ENCODE results near the gene DEFB119. TPM values are rescaled to one million over a fixed set of nuclear protein-coding genes. Genes with fewer than 3 reads are reported as not detected.
"Not testable (repeated sequence)": the region's sequence is repeated elsewhere in the genome, so short reads cannot be mapped to it uniquely, and the experiment has no call there.

DEFB119 gene, protein sequence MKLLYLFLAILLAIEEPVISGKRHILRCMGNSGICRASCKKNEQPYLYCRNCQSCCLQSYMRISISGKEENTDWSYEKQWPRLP
- total RNA-seq (not detected), polyA plus RNA-seq (not detected)
- long read RNA-seq, donor 1: 0 reads
- long read RNA-seq, donor 2: 0 reads
- long read RNA-seq, donor 3: 0 reads
- long read RNA-seq, donor 4: 0 reads
- long read RNA-seq, donor 5: 0 reads

DNA sequence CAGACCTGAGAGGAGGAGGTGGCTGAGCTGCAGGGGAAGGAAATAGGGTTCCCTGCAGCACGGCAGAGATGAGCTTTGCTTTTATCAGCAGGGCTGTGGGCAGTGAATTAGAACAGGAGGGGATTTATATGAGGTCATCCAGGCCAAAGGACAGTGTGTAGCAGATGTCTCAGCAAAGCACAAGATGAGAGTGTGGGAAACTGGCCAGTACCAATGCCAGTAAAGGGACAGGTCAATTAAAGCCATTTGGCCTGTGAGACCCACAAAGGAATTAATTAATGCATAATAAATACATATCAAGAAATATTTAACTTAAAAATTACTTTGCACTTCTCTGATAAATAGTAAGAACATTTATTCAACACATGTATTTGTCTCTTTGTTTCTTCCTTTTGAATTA lies at the start of gene DEFB119:
TSS of gene DEFB119 (minus strand) at position 101 of the 400 bp plus-strand sequence. CDS start 107 bp downstream, outside the sequence.
- WGBS, 2 donors: 42 to 47% methylated on average over 1 of the region's 1 CpG

DNA sequence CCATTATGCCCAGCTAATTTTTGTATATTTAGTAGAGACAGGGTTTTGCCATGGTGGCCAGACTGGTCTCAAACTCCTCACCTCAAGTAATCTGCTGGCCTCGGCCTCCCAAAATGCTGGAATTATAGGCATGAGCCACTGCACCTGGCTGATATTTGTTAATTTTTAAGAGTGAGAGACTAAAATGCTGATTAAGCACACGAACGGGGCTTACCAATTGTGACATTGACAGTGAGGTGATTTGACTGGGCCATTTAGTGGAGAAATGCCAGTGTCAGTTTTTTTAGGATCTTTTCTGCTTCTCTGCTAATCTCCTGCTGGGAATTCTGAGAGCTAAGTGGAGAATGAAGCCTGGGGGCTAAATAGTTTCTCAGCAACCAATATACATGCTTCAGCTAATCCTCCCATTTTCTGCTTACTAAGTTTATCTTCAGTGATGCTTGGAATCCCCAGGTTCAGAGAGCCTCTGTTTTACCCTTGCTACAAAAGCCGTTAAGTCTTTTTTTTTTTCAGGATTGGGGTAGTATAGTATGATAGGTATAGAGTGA lies 40.3 kb upstream of the DEFB119 start:
- no peak overlapping the region for H3K4me3 ChIP-seq
- no peaks in the 10 kb centered on the region for H3K36me3 ChIP-seq (ENCODE audit: control insufficient read depth in 4 of 4, insufficient read depth in 4 of 4, low read length in 4 of 4)
- WGBS, 2 donors: 66 to 73% methylated on average over 4 of the region's 4 CpGs
- no peaks in the 10 kb centered on the region for H3K27me3 ChIP-seq (ENCODE audit: control insufficient read depth in 3 of 3, insufficient read depth in 3 of 3, low read length in 2 of 3)
- DNase-seq: no peak
- H3K9ac ChIP-seq (ENCODE audit: insufficient read depth in 1 of 2, low read length in 2 of 2): no peak overlapping the region
- TF ChIP-seq, protein P1, sequence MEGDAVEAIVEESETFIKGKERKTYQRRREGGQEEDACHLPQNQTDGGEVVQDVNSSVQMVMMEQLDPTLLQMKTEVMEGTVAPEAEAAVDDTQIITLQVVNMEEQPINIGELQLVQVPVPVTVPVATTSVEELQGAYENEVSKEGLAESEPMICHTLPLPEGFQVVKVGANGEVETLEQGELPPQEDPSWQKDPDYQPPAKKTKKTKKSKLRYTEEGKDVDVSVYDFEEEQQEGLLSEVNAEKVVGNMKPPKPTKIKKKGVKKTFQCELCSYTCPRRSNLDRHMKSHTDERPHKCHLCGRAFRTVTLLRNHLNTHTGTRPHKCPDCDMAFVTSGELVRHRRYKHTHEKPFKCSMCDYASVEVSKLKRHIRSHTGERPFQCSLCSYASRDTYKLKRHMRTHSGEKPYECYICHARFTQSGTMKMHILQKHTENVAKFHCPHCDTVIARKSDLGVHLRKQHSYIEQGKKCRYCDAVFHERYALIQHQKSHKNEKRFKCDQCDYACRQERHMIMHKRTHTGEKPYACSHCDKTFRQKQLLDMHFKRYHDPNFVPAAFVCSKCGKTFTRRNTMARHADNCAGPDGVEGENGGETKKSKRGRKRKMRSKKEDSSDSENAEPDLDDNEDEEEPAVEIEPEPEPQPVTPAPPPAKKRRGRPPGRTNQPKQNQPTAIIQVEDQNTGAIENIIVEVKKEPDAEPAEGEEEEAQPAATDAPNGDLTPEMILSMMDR (IDR thresholded peaks at IDR 0.05; ENCODE audit: control extremely low read depth, extremely low read depth): no peak
- no peak overlapping the region for H3K27ac ChIP-seq (ENCODE audit: low read depth in 1 of 2, low read length in 1 of 2)
- ATAC-seq (ENCODE audit: insufficient read depth, low FRiP score): no peak
- no peaks in the 10 kb centered on the region for H3K9me3 ChIP-seq (ENCODE audit: control insufficient read depth in 4 of 4, insufficient read depth in 3 of 4, low read length in 3 of 4)
- no peaks in the 10 kb centered on the region for H3K4me1 ChIP-seq (ENCODE audit: control insufficient read depth in 5 of 5, insufficient read depth in 5 of 5, low read length in 5 of 5)

More for the DNA sequence above, at the start of gene DEFB119:
- no peak for DNase-seq
- Histone ChIP-seq H3K36me3 (ENCODE audit: control insufficient read depth in 4 of 4, insufficient read depth in 4 of 4, low read length in 4 of 4) (no peaks in the 10 kb centered on the region), H3K27me3 (ENCODE audit: control insufficient read depth in 3 of 3, insufficient read depth in 3 of 3, low read length in 2 of 3) (no peaks in the 10 kb centered on the region), H3K4me3 (no peak within 1 kb of the TSS), H3K4me1 (ENCODE audit: control insufficient read depth in 5 of 5, insufficient read depth in 5 of 5, low read length in 5 of 5) (no peaks in the 10 kb centered on the region), H3K9ac (ENCODE audit: insufficient read depth in 1 of 2, low read length in 2 of 2) (no peak within 1 kb of the TSS), H3K27ac (ENCODE audit: low read depth in 1 of 2, low read length in 1 of 2) (no peak within 1 kb of the TSS), H3K9me3 (ENCODE audit: control insufficient read depth in 4 of 4, insufficient read depth in 3 of 4, low read length in 3 of 4) (peaks cover 0 to 3% (median 1%) of the 10 kb centered on the region in 4 donors)
- TF ChIP-seq, protein P1 (IDR thresholded peaks at IDR 0.05; ENCODE audit: control extremely low read depth, extremely low read depth): no peak
- ATAC-seq (ENCODE audit: insufficient read depth, low FRiP score): no peak

DNA sequence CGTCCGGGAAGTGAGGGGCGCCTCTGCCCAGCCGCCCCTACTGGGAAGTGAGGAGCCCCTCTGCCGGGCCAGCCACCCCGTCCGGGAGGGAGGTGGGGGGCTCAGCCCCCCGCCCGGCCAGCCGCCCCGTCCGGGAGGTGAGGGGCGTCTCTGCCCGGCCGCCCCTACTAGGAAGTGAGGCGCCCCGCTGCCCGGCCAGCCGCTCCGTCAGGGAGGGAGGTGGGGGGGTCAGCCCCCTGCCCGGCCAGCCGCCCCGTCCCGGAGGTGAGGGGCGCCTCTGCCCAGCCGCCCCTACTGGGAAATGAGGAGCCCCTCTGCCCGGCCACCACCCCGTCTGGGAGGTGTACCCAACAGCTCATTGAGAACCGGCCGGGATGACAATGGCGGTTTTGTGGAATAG lies 37.2 kb upstream of the DEFB119 start:
- not testable (repeated sequence) for H3K4me3 ChIP-seq; H3K9ac ChIP-seq (ENCODE audit: insufficient read depth in 1 of 2, low read length in 2 of 2); DNase-seq; ATAC-seq (ENCODE audit: insufficient read depth, low FRiP score); H3K27ac ChIP-seq (ENCODE audit: low read depth in 1 of 2, low read length in 1 of 2); H3K36me3 ChIP-seq (ENCODE audit: control insufficient read depth in 4 of 4, insufficient read depth in 4 of 4, low read length in 4 of 4); H3K4me1 ChIP-seq (ENCODE audit: control insufficient read depth in 5 of 5, insufficient read depth in 5 of 5, low read length in 5 of 5); H3K9me3 ChIP-seq (ENCODE audit: control insufficient read depth in 4 of 4, insufficient read depth in 3 of 4, low read length in 3 of 4); H3K27me3 ChIP-seq (ENCODE audit: control insufficient read depth in 3 of 3, insufficient read depth in 3 of 3, low read length in 2 of 3)
- 86 to 96% methylated on average over 16 to 30 of the region's 31 CpGs for WGBS, 2 donors

DNA sequence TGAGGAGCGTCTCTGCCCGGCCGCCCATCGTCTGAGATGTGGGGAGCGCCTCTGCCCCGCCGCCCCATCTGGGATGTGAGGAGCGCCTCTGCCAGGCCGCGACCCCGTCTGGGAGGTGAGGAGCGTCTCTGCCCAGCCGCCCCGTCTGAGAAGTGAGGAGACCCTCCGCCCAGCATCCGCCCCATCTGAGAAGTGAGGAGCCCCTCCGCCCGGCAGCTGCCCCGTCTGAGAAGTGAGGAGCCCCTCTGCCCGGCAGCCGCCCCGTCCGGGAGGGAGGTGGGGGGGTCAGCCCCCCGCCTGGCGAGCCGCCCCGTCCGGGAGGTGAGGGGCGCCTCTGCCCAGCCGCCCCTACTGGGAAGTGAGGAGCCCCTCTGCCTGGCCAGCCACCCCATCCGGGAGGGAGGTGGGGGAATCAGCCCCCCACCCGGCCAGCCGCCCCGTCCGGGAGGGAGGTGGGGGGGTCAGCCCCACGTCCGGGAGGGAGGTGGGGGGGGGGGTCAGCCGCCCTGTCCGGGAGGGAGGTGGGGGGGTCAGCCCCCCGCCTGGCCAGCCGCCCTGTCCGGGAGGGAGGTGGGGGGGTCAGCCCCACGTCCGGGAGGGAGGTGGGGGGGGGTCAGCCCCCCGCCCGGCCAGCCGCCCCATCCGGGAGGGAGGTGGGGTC lies 36.6 kb upstream of the DEFB119 start:
- not testable (repeated sequence) for ATAC-seq (ENCODE audit: insufficient read depth, low FRiP score); H3K9ac ChIP-seq (ENCODE audit: insufficient read depth in 1 of 2, low read length in 2 of 2); H3K9me3 ChIP-seq (ENCODE audit: control insufficient read depth in 4 of 4, insufficient read depth in 3 of 4, low read length in 3 of 4); DNase-seq; H3K4me3 ChIP-seq; H3K36me3 ChIP-seq (ENCODE audit: control insufficient read depth in 4 of 4, insufficient read depth in 4 of 4, low read length in 4 of 4); H3K4me1 ChIP-seq (ENCODE audit: control insufficient read depth in 5 of 5, insufficient read depth in 5 of 5, low read length in 5 of 5); H3K27me3 ChIP-seq (ENCODE audit: control insufficient read depth in 3 of 3, insufficient read depth in 3 of 3, low read length in 2 of 3); H3K27ac ChIP-seq (ENCODE audit: low read depth in 1 of 2, low read length in 1 of 2)
- 91% methylated on average over 8 to 48 of the region's 48 CpGs for WGBS, 2 donors

Measured in lung (tissue), 16 donors.